Measurements from ENCODE around the gene PLTP.

PLTP gene

DNA sequence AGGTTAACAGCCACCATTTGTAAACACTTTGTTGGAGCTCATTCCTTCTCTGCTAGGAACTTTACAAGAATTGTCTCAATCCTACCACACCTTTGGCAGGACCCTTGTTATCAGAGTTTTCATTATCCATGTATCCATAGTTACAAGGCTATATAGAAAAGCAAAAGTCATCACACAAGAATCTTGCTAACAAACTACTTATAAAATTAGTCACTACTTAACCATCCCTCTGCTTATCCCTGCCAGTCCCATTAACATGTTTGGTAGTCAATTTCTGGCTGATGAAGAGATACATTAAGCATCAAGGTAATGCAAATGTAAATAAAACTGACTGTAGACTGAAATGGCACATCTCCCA is 44.2 kb downstream of the PLTP start:
- DNase-seq = no peak

GRCh38 chr20:45867136-45867818 is 44.7 kb downstream of the PLTP start:
- DNase-seq = no peak

DNA sequence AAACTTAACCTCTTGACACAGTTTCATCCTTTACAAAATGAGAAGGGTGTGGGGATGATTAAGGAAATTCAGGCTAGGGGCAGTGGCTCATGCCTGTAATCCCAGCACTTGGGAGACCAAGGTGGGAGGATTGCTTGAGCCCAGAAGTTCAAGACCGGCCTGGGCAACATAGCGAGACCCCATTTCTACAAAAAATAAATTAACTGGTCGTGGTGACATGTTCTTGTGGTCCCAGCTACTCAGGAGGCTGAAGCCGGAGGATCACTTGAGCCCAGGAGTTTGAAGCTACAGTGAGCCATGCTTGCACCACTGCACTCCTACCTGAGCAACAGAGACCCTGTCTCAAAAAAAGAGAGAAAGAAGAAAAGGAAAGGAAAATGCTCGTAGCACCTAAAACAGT is 45.5 kb downstream of the PLTP start:
- DNase-seq = no peak

DNA sequence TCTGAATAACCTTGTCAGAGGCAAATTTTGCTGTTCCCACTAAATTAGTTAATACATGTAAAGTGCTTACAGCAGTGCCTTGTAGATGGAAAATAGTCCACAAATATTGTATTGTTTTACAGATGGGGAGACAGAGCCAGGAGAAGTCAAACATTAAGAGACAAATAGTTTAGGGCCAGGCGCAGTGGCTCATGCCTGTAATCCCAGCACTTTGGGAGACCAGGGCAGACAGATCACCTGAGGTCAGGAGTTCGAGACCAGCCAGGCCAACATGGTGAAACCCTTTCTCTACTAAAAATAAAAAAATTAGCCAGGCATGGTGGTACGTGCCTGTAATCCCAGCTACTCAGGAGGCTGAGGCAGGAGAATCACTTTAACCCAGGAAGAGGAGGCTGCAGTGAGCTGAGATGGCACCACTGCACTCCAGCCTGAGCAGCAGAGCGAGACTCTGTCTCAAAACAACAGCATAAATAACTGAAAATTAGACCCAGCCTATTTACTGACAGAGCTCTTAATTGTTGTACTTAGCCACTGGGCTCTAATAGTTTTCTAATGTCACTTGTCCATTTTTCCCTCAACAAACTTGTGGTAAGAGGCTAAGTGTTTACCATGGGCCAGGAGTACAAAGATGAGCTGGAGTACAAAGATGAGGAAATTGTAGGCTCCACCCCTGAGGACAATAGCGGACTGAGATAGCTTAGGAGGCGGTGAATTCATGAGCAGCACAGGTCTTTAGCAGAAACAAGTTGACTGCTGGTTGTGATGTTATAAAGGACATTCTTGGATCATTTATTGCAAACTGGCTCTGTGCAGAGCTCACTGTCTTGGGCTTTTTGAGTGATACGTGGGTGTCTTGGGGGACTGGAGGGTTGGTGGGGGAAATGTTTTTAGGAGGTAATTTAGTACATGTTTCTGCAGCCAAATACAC is 48.1 kb downstream of the PLTP start:
- DNase-seq = no peak

- DNase-seq = no peak
Measured at GRCh38 chr20:45861221-45862075, 50.5 kb downstream of the PLTP start.

GRCh38 chr20:45860560-45861220 is 51.3 kb downstream of the PLTP start:
- DNase-seq = no peak

DNA sequence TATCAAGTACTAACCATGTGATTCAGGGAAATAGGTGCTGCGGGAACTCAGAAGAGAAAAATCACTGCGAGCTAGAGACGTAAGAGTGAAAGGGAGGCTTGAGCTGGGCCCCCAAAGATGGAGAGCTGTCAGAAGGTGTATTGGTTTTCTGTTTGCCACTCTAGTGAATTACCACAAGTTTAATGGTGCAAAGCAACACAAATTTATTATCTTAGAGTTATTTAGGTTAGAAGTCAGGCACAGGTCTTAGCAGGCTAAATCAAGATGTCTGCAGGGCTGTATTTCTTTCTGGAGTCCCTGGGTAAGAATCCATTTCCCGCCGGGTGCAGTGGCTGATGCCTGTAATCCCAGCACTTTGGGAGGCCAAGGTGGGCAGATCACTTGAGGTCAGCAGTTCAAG is 52.0 kb downstream of the PLTP start:
- no peak for DNase-seq

GRCh38 chr20:45857882-45858216 is 54.1 kb downstream of the PLTP start:
- DNase-seq = no peak

- no peak for DNase-seq
Measured at GRCh38 chr20:45857114-45857881, 54.7 kb downstream of the PLTP start, which contains the start of the genes ACOT8 and ZSWIM3. Gene ACOT8 (minus strand): TSS chr20:45857392. CDS start chr20:45857315, 77 bp downstream. Gene ZSWIM3 (plus strand): TSS chr20:45857614. CDS start chr20:45857826, 212 bp downstream.

GRCh38 chr20:45853484-45853883 is 58.5 kb downstream of the PLTP start:
- DNase-seq = no peak

GRCh38 chr20:45852326-45852725 is 59.6 kb downstream of the PLTP start:
- DNase-seq = no peak

- DNase-seq = no peak
Measured at GRCh38 chr20:45851501-45851900, 60.5 kb downstream of the PLTP start.

GRCh38 chr20:45850926-45851325 is 61.0 kb downstream of the PLTP start:
- DNase-seq = no peak

DNA sequence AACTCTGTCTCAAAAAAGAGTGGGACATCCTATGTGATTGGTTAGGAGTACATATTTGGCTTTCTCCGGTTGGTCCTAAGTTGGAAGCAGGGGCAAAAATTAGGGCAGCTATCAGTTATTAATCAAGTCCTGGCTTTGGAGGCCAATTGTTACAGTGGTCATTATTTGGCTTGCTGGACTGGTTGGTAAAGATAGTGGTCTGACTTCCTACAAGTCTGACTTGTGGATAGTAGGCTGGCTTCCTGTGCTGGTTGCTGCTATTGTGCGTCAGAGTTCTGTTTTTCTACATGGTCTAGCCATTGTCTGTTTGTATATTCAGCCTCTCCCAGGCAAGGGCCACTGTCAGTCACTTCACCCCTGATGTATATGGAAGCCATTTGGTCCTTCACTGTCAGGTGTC is 61.7 kb downstream of the PLTP start:
- no peak for DNase-seq

DNA sequence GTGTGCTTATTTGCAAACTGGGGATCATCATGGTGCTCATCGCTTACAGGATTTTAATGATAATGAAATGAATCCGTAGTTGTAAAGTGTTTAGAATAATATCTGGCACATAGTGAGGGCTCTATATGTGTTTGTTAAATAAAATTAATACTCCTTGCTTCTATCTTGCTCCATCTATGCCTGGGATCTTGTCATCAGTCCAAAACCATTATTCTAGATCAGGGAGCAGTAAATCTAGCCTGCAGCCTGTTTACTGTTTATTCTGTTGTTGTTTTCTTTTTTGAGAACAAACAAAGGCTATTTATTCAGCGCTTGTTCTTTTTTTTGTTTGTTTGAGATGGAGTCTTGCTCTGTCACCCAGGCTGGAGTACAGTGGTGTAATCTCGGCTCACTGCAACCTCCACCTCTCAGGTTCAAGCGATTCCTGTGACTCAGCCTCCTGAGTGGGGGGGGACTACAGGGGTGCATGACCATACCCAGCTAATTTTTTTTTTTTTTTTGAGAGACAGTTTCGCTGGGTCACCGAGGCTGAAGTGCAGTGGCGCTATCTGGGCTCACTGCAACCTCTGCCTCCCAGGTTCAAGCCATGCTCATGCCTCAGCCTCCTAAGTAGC is 62.9 kb downstream of the PLTP start:
- DNase-seq = no peak

Measured in cortex of kidney (tissue), 1 donor.